GM21786 (cell line): Measurements from ENCODE around the gene ADAP2.

Experiments
- ATAC-seq: cut with Tn5 transposase; IDR thresholded peaks from one replicate; pipeline ENCODE4 v1.9.1; 2021; ENCODE audit not compliant: unreplicated experiment

Gene ADAP2

GRCh38 chr17:31008374-31009041 lies 86.8 kb downstream of the ADAP2 start:
- ATAC-seq: no peak
